HepG2 (cell line): ENCODE results near the gene SEMA6B. TPM values are rescaled to one million over a fixed set of nuclear protein-coding genes. Genes with fewer than 3 reads are reported as not detected.

Source experiments
- ADNP ChIP-seq: sonication (generic); formaldehyde crosslinking; IDR thresholded peaks from 2 replicates; pipeline ENCODE4 v1.4.0; 2020; ENCODE audit warnings: missing genetic modification reagents
- AFF4 ChIP-seq: sonication (generic); formaldehyde crosslinking; IDR thresholded peaks from 2 replicates; pipeline ENCODE4 v1.4.0; 2020; ENCODE audit warnings: missing genetic modification reagents
- ATF6 ChIP-seq: sonication (generic); formaldehyde crosslinking; conservative IDR thresholded peaks from 2 replicates; pipeline ENCODE4 v1.4.0; 2020; ENCODE audit warnings: missing genetic modification reagents
- CSRNP1 ChIP-seq: sonication (generic); formaldehyde crosslinking; IDR thresholded peaks from 2 replicates; pipeline ENCODE4 v1.8.1; 2023; ENCODE audit warnings: mild to moderate bottlenecking, missing genetic modification reagents
- DNMT1 ChIP-seq: sonication (generic); formaldehyde crosslinking; IDR thresholded peaks from 2 replicates; pipeline ENCODE4 v1.5.1; 2020; ENCODE audit warnings: mild to moderate bottlenecking, missing genetic modification reagents
- DNMT3B ChIP-seq: conservative IDR thresholded peaks from 2 replicates; pipeline ENCODE4 v1.6.1; 2016; ENCODE audit warnings: missing biosample characterization, control low read depth
- DPF2 ChIP-seq: sonication (generic); formaldehyde crosslinking; IDR thresholded peaks from 2 replicates; pipeline ENCODE4 v1.4.0; 2020; ENCODE audit warnings: mild to moderate bottlenecking, low read depth, missing genetic modification reagents, borderline replicate concordance
- EP300 ChIP-seq, 3 experiments: sonication (generic) in 1 of 3; formaldehyde crosslinking in 1 of 3; IDR thresholded peaks; 2 replicates each; pipeline versions ENCODE4 v1.5.1 to v1.6.1; 2011 to 2020; ENCODE audit warnings: low read depth in 2 of 3, low read length in 2 of 3, borderline replicate concordance in 1 of 3, improper control_type of control experiment in 1 of 3, mild to moderate bottlenecking in 1 of 3, missing genetic modification reagents in 1 of 3, moderate library complexity in 1 of 3
- GATAD1 ChIP-seq: IDR thresholded peaks from 2 replicates; pipeline ENCODE4 v1.6.1; 2016; ENCODE audit warnings: missing genetic modification reagents, missing compliant biosample characterization
- IRX3 ChIP-seq: sonication (generic); formaldehyde crosslinking; IDR thresholded peaks from 2 replicates; pipeline ENCODE4 v1.8.1; 2023; ENCODE audit warnings: mild to moderate bottlenecking, low read depth, missing genetic modification reagents, borderline replicate concordance
- MAF1 ChIP-seq: sonication (generic); formaldehyde crosslinking; IDR thresholded peaks from 2 replicates; pipeline ENCODE4 v1.5.0; 2020; ENCODE audit warnings: missing genetic modification reagents, borderline replicate concordance
- MIER3 ChIP-seq: IDR thresholded peaks from 2 replicates; pipeline ENCODE4 v1.6.1; 2016; ENCODE audit warnings: missing compliant biosample characterization, borderline replicate concordance
- NR1H2 ChIP-seq: sonication (generic); formaldehyde crosslinking; IDR thresholded peaks from 2 replicates; pipeline ENCODE4 v1.8.1; 2022; ENCODE audit warnings: low read depth, missing genetic modification reagents, borderline replicate concordance
- RFX3 ChIP-seq: IDR thresholded peaks from 2 replicates; pipeline ENCODE4 v1.6.1; 2016; ENCODE audit warnings: missing biosample characterization, missing genetic modification reagents
- SNAPC5 ChIP-seq: sonication (generic); formaldehyde crosslinking; IDR thresholded peaks from 2 replicates; pipeline ENCODE4 v1.8.1; 2023; ENCODE audit warnings: mild to moderate bottlenecking, missing genetic modification reagents, borderline replicate concordance
- ZBTB49 ChIP-seq: sonication (generic); formaldehyde crosslinking; IDR thresholded peaks from 2 replicates; pipeline ENCODE4 v1.4.0; 2020; ENCODE audit warnings: missing genetic modification reagents, borderline replicate concordance
- ZNF160 ChIP-seq: sonication (generic); formaldehyde crosslinking; IDR thresholded peaks from 2 replicates; pipeline ENCODE4 v1.8.0; 2022; ENCODE audit warnings: mild to moderate bottlenecking, inconsistent platforms, missing genetic modification reagents
- ZNF552 ChIP-seq: sonication (generic); formaldehyde crosslinking; IDR thresholded peaks from 2 replicates; pipeline ENCODE4 v1.9.0; 2022; ENCODE audit warnings: missing genetic modification reagents, mild to moderate bottlenecking, borderline replicate concordance
- ZNF564 ChIP-seq: sonication (generic); formaldehyde crosslinking; IDR thresholded peaks from 2 replicates; pipeline ENCODE4 v1.8.1; 2023; ENCODE audit warnings: mild to moderate bottlenecking, missing genetic modification reagents
- polyA plus RNA-seq, 8 experiments: library from polyadenylated mRNA; depleted of rRNA in 3 of 8; stranded (reverse) in 7 of 8; unstranded in 1 of 8; fragments of >200 nt; fragmentation: Illumina TruSeq in 4 of 8; extraction: Trizol in 4 of 8; gene quantifications; 2 replicates each; pipeline versions ENCODE4 v1.2.1 to v1.2.3, GENCODE V29; 2011 to 2016; ENCODE audit warnings: low read depth in 4 of 8, missing spikeins in 1 of 8, mixed read lengths in 1 of 8; ENCODE audit not compliant: insufficient read depth in 1 of 8
- total RNA-seq, 5 experiments: library from RNA; depleted of rRNA; stranded (reverse); fragments of >200 nt; fragmentation: Illumina TruSeq; extraction: Trizol; gene quantifications; 2 replicates each; pipeline ENCODE4 v1.2.3, GENCODE V29; 2016; ENCODE audit warnings: low read depth in 1 of 5

The SEMA6B gene
- total and polyA plus RNA-seq, 2 of the 13 experiments (the other 11 are each of a cell fraction or from before 2014, with no cell fraction given) = 45.5 to 67.1 TPM

- TF ChIP-seq EP300 (IDR thresholded peaks at IDR 0.05; ENCODE audit: low read depth in 2 of 2, low read length in 2 of 2) (no peak), EP300 (CRISPR knock-in tag; IDR thresholded peaks at IDR 0.05; ENCODE audit: borderline replicate concordance) (no peak), ZBTB49 (CRISPR knock-in tag) (no peak), RFX3 (CRISPR knock-in tag) (no peak), DPF2 (CRISPR knock-in tag) (no peak), ADNP (CRISPR knock-in tag) (peak; percentile 93), CSRNP1 (no peak), IRX3 (CRISPR knock-in tag) (no peak), SNAPC5 (CRISPR knock-in tag) (no peak), ZNF552 (CRISPR knock-in tag) (no peak), ZNF564 (CRISPR knock-in tag) (no peak), DNMT3B (CRISPR knock-in tag) (no peak), ATF6 (CRISPR knock-in tag) (no peak), GATAD1 (CRISPR knock-in tag) (no peak), MIER3 (CRISPR knock-in tag) (no peak), ZNF160 (CRISPR knock-in tag) (no peak), AFF4 (CRISPR knock-in tag) (no peak), MAF1 (no peak), DNMT1 (0 out of 2 replicates have a peak, but pooled peaks have one; percentile 42), NR1H2 (CRISPR knock-in tag) (no peak)
Observed at GRCh38 chr19:4567584-4568071, 8.1 kb upstream of the SEMA6B start (continued).
